ENCODE results near the gene VAPA. TPM values are rescaled to one million over a fixed set of nuclear protein-coding genes. Genes with fewer than 3 reads are reported as not detected.

The VAPA gene
- total RNA-seq, 1 experiment from 2014 or later: 137 TPM

DNA sequence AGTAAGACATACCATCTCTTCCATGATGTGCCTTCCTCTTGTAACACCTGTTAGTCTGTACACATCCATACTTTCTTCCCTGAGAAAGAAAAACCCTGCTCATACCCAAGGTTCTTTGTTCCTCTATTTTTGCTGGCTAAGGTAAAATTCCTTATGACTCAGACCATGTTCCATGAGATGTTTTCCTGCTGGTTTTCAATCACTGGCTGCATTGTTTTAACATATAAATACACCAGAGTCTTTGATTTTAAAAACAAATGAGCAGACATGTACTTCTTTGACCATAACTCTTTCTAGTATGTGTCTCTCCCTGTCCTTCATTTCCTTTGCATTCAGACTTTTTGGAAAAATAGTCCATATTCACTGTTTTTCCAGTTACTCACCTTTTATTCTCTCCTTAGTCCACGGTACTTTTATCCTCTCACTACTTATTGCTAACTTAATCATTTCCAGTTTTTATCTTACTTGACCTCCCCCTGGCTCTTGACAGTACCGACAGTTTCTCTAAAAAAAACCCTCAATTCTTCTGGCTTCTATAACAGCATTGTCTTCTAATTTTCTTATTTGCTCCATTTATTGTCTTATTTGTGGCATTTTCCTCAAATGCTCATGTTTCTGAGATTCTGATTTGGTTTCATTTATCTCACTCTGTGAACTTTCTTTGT lies 4.3 kb downstream of the VAPA start:
- Mint-ChIP-seq H3K27ac (no peak overlapping the region), H3K4me1 (peaks cover 25% of the 10 kb centered on the region), H3K9me3 (no peaks in the 10 kb centered on the region), H3K27me3 (ENCODE audit: low read depth) (no peaks in the 10 kb centered on the region), H3K4me3 (no peak overlapping the region), H3K36me3 (no peaks in the 10 kb centered on the region)
- TF ChIP-seq TCF7 (CRISPR knock-in tag; IDR thresholded peaks at IDR 0.05; ENCODE audit: low read depth): no peak
- TF ChIP-seq, protein P1, sequence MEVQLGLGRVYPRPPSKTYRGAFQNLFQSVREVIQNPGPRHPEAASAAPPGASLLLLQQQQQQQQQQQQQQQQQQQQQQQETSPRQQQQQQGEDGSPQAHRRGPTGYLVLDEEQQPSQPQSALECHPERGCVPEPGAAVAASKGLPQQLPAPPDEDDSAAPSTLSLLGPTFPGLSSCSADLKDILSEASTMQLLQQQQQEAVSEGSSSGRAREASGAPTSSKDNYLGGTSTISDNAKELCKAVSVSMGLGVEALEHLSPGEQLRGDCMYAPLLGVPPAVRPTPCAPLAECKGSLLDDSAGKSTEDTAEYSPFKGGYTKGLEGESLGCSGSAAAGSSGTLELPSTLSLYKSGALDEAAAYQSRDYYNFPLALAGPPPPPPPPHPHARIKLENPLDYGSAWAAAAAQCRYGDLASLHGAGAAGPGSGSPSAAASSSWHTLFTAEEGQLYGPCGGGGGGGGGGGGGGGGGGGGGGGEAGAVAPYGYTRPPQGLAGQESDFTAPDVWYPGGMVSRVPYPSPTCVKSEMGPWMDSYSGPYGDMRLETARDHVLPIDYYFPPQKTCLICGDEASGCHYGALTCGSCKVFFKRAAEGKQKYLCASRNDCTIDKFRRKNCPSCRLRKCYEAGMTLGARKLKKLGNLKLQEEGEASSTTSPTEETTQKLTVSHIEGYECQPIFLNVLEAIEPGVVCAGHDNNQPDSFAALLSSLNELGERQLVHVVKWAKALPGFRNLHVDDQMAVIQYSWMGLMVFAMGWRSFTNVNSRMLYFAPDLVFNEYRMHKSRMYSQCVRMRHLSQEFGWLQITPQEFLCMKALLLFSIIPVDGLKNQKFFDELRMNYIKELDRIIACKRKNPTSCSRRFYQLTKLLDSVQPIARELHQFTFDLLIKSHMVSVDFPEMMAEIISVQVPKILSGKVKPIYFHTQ (CRISPR knock-in tag; IDR thresholded peaks at IDR 0.05): no peak
- TF ChIP-seq, protein P2, sequence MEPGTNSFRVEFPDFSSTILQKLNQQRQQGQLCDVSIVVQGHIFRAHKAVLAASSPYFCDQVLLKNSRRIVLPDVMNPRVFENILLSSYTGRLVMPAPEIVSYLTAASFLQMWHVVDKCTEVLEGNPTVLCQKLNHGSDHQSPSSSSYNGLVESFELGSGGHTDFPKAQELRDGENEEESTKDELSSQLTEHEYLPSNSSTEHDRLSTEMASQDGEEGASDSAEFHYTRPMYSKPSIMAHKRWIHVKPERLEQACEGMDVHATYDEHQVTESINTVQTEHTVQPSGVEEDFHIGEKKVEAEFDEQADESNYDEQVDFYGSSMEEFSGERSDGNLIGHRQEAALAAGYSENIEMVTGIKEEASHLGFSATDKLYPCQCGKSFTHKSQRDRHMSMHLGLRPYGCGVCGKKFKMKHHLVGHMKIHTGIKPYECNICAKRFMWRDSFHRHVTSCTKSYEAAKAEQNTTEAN (CRISPR knock-in tag; IDR thresholded peaks at IDR 0.05): no peak
- TF ChIP-seq HMGA2 (CRISPR knock-in tag; IDR thresholded peaks at IDR 0.05): no peak
- no peak for TF ChIP-seq NFYB (CRISPR knock-in tag; conservative IDR thresholded peaks at IDR 0.05; ENCODE audit: low read depth)
- TF ChIP-seq, protein P3, sequence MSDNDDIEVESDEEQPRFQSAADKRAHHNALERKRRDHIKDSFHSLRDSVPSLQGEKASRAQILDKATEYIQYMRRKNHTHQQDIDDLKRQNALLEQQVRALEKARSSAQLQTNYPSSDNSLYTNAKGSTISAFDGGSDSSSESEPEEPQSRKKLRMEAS (CRISPR knock-in tag; IDR thresholded peaks at IDR 0.05): no peak
- TF ChIP-seq CREM (CRISPR knock-in tag; IDR thresholded peaks at IDR 0.05): no peak
- TF ChIP-seq ZNF219 (CRISPR knock-in tag; IDR thresholded peaks at IDR 0.05; ENCODE audit: borderline replicate concordance): no peak
- TF ChIP-seq, protein P4, sequence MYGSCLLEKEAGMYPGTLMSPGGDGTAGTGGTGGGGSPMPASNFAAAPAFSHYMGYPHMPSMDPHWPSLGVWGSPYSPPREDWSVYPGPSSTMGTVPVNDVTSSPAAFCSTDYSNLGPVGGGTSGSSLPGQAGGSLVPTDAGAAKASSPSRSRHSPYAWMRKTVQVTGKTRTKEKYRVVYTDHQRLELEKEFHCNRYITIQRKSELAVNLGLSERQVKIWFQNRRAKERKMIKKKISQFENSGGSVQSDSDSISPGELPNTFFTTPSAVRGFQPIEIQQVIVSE (CRISPR knock-in tag; IDR thresholded peaks at IDR 0.05; ENCODE audit: borderline replicate concordance): no peak
- no peak for TF ChIP-seq TEAD1 (CRISPR knock-in tag; IDR thresholded peaks at IDR 0.05)
- no peak for TF ChIP-seq ESRRA (CRISPR knock-in tag; IDR thresholded peaks at IDR 0.05; ENCODE audit: borderline replicate concordance)
- TF ChIP-seq OVOL2 (CRISPR knock-in tag; IDR thresholded peaks at IDR 0.05; ENCODE audit: borderline replicate concordance): no peak
- no peak for DNase-seq (ENCODE audit: low spot score)
- ChIA-PET POLR2A (no interaction called here), CTCF (no interaction called here)
- ATAC-seq: no peak

DNA sequence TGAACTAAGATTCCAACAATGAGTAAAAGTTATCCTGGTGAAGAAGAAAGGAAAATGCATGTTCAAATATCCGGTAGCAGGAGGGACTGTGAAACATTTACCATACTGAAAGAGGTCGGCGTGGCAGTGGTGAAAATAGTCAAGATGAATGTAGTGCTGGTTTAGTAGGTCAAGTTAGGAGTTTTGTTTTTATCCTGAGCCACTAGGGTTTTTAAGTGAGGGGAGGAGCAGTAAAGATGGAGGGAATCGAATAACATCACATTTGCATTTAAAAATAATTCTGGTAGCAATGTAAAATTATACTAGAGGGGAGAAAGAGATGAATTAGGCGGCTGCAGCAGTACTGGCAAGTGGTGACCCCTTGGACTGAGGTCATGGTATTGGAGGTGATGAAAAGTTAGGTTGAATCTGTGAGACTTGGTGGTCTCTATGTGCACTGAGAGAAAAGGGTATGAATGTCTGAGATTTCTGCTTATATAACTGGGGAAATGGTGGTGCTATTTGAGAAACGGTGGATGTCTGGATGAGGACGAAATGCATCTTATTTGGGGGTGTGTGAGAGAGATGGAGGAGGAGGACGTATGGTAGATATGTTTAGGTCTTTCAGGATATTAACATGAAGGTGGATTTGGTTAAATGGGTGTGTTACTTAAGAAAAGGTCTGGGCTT lies 5.9 kb downstream of the VAPA start:
- POLR2A ChIA-PET: no interaction called here
- no peak for DNase-seq (ENCODE audit: low spot score)
- no peak overlapping the region for H3K27ac Mint-ChIP-seq
- no peak for ATAC-seq
- peaks cover 35% of the 10 kb centered on the region for H3K4me1 Mint-ChIP-seq
- CTCF ChIA-PET: no interaction called here
- H3K9me3 Mint-ChIP-seq: no peaks in the 10 kb centered on the region
- no peak overlapping the region for H3K4me3 Mint-ChIP-seq
- no peaks in the 10 kb centered on the region for H3K27me3 Mint-ChIP-seq (ENCODE audit: low read depth)
- H3K36me3 Mint-ChIP-seq: no peaks in the 10 kb centered on the region
- TF ChIP-seq ESRRA (CRISPR knock-in tag; IDR thresholded peaks at IDR 0.05; ENCODE audit: borderline replicate concordance) (no peak), SP1 (CRISPR knock-in tag; conservative IDR thresholded peaks at IDR 0.05) (no peak), SOX15 (CRISPR knock-in tag; IDR thresholded peaks at IDR 0.05) (no peak), ATF1 (CRISPR knock-in tag; IDR thresholded peaks at IDR 0.05) (no peak), CREB1 (CRISPR knock-in tag; IDR thresholded peaks at IDR 0.05) (no peak)
- TF ChIP-seq, protein P5, sequence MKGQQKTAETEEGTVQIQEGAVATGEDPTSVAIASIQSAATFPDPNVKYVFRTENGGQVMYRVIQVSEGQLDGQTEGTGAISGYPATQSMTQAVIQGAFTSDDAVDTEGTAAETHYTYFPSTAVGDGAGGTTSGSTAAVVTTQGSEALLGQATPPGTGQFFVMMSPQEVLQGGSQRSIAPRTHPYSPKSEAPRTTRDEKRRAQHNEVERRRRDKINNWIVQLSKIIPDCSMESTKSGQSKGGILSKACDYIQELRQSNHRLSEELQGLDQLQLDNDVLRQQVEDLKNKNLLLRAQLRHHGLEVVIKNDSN (CRISPR knock-in tag; IDR thresholded peaks at IDR 0.05): no peak
- TF ChIP-seq, protein P6, sequence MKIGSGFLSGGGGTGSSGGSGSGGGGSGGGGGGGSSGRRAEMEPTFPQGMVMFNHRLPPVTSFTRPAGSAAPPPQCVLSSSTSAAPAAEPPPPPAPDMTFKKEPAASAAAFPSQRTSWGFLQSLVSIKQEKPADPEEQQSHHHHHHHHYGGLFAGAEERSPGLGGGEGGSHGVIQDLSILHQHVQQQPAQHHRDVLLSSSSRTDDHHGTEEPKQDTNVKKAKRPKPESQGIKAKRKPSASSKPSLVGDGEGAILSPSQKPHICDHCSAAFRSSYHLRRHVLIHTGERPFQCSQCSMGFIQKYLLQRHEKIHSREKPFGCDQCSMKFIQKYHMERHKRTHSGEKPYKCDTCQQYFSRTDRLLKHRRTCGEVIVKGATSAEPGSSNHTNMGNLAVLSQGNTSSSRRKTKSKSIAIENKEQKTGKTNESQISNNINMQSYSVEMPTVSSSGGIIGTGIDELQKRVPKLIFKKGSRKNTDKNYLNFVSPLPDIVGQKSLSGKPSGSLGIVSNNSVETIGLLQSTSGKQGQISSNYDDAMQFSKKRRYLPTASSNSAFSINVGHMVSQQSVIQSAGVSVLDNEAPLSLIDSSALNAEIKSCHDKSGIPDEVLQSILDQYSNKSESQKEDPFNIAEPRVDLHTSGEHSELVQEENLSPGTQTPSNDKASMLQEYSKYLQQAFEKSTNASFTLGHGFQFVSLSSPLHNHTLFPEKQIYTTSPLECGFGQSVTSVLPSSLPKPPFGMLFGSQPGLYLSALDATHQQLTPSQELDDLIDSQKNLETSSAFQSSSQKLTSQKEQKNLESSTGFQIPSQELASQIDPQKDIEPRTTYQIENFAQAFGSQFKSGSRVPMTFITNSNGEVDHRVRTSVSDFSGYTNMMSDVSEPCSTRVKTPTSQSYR (CRISPR knock-in tag; IDR thresholded peaks at IDR 0.05): no peak
- TF ChIP-seq, protein P7, sequence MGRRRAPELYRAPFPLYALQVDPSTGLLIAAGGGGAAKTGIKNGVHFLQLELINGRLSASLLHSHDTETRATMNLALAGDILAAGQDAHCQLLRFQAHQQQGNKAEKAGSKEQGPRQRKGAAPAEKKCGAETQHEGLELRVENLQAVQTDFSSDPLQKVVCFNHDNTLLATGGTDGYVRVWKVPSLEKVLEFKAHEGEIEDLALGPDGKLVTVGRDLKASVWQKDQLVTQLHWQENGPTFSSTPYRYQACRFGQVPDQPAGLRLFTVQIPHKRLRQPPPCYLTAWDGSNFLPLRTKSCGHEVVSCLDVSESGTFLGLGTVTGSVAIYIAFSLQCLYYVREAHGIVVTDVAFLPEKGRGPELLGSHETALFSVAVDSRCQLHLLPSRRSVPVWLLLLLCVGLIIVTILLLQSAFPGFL (CRISPR knock-in tag; IDR thresholded peaks at IDR 0.05; ENCODE audit: borderline replicate concordance): no peak
- TF ChIP-seq, protein P8, sequence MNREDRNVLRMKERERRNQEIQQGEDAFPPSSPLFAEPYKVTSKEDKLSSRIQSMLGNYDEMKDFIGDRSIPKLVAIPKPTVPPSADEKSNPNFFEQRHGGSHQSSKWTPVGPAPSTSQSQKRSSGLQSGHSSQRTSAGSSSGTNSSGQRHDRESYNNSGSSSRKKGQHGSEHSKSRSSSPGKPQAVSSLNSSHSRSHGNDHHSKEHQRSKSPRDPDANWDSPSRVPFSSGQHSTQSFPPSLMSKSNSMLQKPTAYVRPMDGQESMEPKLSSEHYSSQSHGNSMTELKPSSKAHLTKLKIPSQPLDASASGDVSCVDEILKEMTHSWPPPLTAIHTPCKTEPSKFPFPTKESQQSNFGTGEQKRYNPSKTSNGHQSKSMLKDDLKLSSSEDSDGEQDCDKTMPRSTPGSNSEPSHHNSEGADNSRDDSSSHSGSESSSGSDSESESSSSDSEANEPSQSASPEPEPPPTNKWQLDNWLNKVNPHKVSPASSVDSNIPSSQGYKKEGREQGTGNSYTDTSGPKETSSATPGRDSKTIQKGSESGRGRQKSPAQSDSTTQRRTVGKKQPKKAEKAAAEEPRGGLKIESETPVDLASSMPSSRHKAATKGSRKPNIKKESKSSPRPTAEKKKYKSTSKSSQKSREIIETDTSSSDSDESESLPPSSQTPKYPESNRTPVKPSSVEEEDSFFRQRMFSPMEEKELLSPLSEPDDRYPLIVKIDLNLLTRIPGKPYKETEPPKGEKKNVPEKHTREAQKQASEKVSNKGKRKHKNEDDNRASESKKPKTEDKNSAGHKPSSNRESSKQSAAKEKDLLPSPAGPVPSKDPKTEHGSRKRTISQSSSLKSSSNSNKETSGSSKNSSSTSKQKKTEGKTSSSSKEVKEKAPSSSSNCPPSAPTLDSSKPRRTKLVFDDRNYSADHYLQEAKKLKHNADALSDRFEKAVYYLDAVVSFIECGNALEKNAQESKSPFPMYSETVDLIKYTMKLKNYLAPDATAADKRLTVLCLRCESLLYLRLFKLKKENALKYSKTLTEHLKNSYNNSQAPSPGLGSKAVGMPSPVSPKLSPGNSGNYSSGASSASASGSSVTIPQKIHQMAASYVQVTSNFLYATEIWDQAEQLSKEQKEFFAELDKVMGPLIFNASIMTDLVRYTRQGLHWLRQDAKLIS (CRISPR knock-in tag; IDR thresholded peaks at IDR 0.05; ENCODE audit: borderline replicate concordance): no peak
